Memory B cell (primary cell): ENCODE data around the gene CSNK2A1.
"Not testable (repeated sequence)": the region's sequence is repeated elsewhere in the genome, so short reads cannot be mapped to it uniquely, and the experiment has no call there.

Source experiments
- ATAC-seq: fragments of 150-1000 bp; cut with Tn5 transposase; 2 replicates; pipeline ENCODE4 v1.10.0; 2021; ENCODE audit warnings: low read depth, mild to moderate bottlenecking, moderate library complexity
- DNase-seq, 2 donors: peaks; one replicate each; pipeline ENCODE4 v3.0.0; 2022; ENCODE audit warnings: low spot score in 2 of 2
- H3K27ac Mint-ChIP-seq: one replicate; pipeline ENCODE4 v1.8.0; 2022; ENCODE audit warnings: mild to moderate bottlenecking, moderate library complexity, mixed read lengths
- H3K27me3 Mint-ChIP-seq: one replicate; pipeline ENCODE4 v1.8.0; 2022; ENCODE audit warnings: mixed read lengths
- H3K36me3 Mint-ChIP-seq: one replicate; pipeline ENCODE4 v1.8.0; 2022; ENCODE audit warnings: mild to moderate bottlenecking, mixed read lengths
- H3K4me1 Mint-ChIP-seq: one replicate; pipeline ENCODE4 v1.8.0; 2022; ENCODE audit warnings: mixed read lengths
- H3K4me3 Mint-ChIP-seq: one replicate; pipeline ENCODE4 v1.8.0; 2022; ENCODE audit warnings: mild to moderate bottlenecking, moderate library complexity, mixed read lengths
- H3K9me3 Mint-ChIP-seq: one replicate; pipeline ENCODE4 v1.8.0; 2022; ENCODE audit warnings: mixed read lengths

The CSNK2A1 gene

GRCh38 chr20:476561-477249 lies 66.9 kb downstream of the CSNK2A1 start:
- not testable (repeated sequence) for ATAC-seq, H3K9me3 Mint-ChIP-seq, H3K4me3 Mint-ChIP-seq, DNase-seq, H3K36me3 Mint-ChIP-seq, H3K27me3 Mint-ChIP-seq, H3K27ac Mint-ChIP-seq
- H3K4me1 Mint-ChIP-seq: peaks cover 13% of the 10 kb centered on the region

GRCh38 chr20:475463-476357 lies 67.9 kb downstream of the CSNK2A1 start:
- H3K36me3 Mint-ChIP-seq: peaks cover 3% of the 10 kb centered on the region
- DNase-seq (no peak), ATAC-seq (no peak)
- no peaks in the 10 kb centered on the region for H3K9me3 Mint-ChIP-seq
- H3K27ac Mint-ChIP-seq: no peak overlapping the region
- no peaks in the 10 kb centered on the region for H3K27me3 Mint-ChIP-seq
- H3K4me3 Mint-ChIP-seq: no peak overlapping the region
- H3K4me1 Mint-ChIP-seq: peaks cover 13% of the 10 kb centered on the region

GRCh38 chr20:474581-474980 lies 69.0 kb downstream of the CSNK2A1 start:
- Mint-ChIP-seq H3K9me3 (peaks cover 4% of the 10 kb centered on the region), H3K4me1 (peaks cover 13% of the 10 kb centered on the region), H3K27me3 (peaks cover under 1% of the 10 kb centered on the region), H3K36me3 (peaks cover 3% of the 10 kb centered on the region), H3K4me3 (no peak overlapping the region), H3K27ac (no peak overlapping the region)
- ATAC-seq: no peak
- DNase-seq: no peak

DNA sequence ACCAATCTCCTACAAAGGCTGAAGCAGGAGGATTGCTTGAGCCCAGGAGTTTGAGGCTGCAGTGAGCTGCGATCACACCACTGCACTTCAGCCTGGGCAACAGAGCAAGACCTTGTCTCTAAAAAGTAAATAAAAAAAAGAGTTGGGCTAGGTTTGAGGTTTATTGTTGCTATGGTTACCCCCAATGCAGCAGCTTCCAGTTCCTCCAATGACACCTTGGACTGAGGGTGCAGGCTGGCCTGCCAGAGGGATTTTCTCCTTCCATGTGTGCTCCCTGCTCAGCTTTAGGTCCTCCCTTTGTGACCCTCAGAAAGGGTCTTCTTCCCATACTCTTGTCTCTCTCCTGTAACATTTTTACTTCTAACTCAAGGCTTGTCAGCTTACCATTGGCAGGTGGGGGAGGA lies 70.7 kb downstream of the CSNK2A1 start:
- Mint-ChIP-seq H3K27me3 (peaks cover 2% of the 10 kb centered on the region), H3K36me3 (peaks cover under 1% of the 10 kb centered on the region), H3K9me3 (peaks cover 5% of the 10 kb centered on the region), H3K27ac (no peak overlapping the region), H3K4me1 (peaks cover 10% of the 10 kb centered on the region), H3K4me3 (no peak overlapping the region)
- peak; percentile 29 for ATAC-seq
- DNase-seq: no peak

- DNase-seq (no peak), ATAC-seq (no peak)
- Mint-ChIP-seq H3K4me3 (no peak overlapping the region), H3K9me3 (peaks cover 5% of the 10 kb centered on the region), H3K36me3 (peaks cover 2% of the 10 kb centered on the region), H3K27ac (no peak overlapping the region), H3K27me3 (peaks cover 5% of the 10 kb centered on the region), H3K4me1 (peaks cover 10% of the 10 kb centered on the region)
Observed at GRCh38 chr20:472137-472846, 71.3 kb downstream of the CSNK2A1 start.

DNA sequence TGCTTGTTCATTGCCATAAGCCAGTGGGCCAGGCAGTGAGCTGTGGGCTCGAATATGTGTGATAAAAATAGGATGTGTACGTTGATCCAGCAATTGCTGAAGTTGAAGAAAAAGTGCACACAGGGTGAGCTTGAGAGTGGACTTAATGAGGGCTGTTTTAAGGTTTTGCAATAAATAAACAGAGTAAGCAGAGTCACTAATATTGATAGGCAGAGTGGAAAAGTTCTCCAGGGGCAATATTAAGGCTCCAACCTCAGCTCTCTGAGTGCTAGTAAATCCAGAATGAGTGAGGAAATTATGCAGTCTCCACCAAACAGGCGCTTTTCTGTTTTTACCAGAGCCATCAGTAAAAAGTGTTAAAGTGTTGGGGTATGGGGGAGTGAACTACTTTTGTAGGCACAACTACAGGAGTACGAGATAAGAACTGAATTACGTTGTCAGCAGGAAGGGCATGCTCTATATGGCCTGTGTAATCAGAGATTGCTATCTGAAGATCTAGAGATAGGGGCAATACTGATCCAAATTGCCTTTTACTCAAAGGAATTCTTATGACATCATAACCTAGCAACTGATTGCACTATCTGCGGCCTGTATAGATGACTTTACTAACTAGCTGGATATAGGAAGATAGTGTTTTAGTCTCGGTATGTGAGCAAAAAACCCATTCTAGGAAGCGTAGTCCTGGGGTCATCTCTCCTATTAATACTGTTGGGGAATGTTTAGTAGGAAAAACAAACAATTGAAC lies 73.7 kb downstream of the CSNK2A1 start:
- H3K36me3 Mint-ChIP-seq: peaks cover 2% of the 10 kb centered on the region

DNA sequence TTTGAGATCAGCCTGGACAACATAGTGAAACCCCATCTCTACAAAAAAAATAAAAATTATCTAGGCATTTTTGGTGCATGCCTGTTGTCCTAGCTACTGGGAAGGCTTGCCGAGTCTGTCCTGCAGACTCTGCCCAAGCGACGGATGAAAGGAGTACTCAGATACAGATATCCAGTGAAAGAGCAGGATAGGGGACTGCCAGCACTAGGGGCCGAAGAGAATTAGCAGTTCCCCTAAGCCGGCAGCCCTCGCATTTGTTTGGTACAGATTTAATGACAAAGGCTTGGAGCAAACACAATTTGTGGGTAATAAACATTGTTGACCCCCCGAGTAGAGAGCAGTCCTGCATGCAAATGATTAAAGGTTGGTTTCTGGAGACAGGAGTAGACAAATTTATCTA lies 75.8 kb downstream of the CSNK2A1 start:
- no peak for DNase-seq
- no peak overlapping the region for H3K27ac Mint-ChIP-seq
- H3K9me3 Mint-ChIP-seq: peaks cover 5% of the 10 kb centered on the region
- peaks cover 2% of the 10 kb centered on the region for H3K36me3 Mint-ChIP-seq
- H3K4me1 Mint-ChIP-seq: peaks cover 6% of the 10 kb centered on the region
- no peak for ATAC-seq
- H3K27me3 Mint-ChIP-seq: peaks cover 6% of the 10 kb centered on the region
- no peak overlapping the region for H3K4me3 Mint-ChIP-seq

More for the DNA sequence above, 73.7 kb downstream of the CSNK2A1 start:
- H3K9me3 Mint-ChIP-seq: peaks cover 5% of the 10 kb centered on the region
- peaks cover 10% of the 10 kb centered on the region for H3K4me1 Mint-ChIP-seq
- DNase-seq: no peak
- H3K27ac Mint-ChIP-seq: no peak overlapping the region
- peaks cover 6% of the 10 kb centered on the region for H3K27me3 Mint-ChIP-seq
- no peak for ATAC-seq
- H3K4me3 Mint-ChIP-seq: no peak overlapping the region

DNA sequence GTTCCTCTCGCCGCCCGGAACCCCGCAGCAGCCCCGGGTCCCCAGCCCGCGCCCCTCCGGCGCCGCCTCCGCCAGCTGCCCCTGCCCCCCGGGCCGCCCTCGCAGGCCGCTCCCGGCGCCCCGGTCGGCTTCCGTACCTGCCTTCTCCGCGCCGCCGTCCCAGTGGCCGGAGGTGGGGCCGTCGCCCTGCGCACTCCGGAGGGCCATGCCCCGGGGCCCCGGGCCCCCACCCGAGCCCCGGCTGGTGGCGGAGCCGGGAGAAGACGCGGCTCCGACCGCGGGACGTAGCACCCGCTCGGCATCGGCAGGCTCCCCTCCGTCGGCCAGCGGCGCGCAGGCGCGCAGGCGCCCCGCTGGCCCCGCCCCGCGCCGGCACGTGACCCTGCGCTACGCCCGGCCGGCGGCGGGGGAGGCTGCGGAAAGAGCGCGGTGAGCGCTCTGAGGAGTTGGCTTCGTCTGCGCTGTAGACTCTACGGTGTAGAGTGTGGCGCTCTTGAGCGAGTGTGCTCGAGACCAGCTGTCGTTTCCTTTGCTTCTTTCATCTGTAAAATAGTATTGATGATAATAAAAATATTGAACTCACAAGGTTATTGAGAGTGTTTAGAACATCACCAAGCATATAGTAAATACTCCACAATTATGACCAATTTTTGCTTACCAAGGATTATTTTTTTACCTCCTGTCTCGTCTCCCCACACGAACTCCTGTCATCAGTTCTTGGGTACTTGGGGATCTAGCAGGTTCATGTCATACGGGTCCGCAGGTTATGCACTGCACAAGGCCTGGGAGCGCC lies 81.2 kb downstream of the CSNK2A1 start, which contains the start of gene TBC1D20:
Gene TBC1D20 (minus strand): TSS at position 335 of the 793 bp plus-strand sequence. CDS start 128 bp downstream, at position 207.
- H3K36me3 Mint-ChIP-seq: peaks cover 2% of the 10 kb centered on the region
- peak within 1 kb of the TSS; percentile 93 for H3K4me3 Mint-ChIP-seq
- DNase-seq (peak; percentile 81 to 85), ATAC-seq (peak; percentile 94)
- peaks cover 21% of the 10 kb centered on the region for H3K4me1 Mint-ChIP-seq
- no peaks in the 10 kb centered on the region for H3K9me3 Mint-ChIP-seq
- peaks cover 2% of the 10 kb centered on the region for H3K27me3 Mint-ChIP-seq
- peak within 1 kb of the TSS; percentile 88 for H3K27ac Mint-ChIP-seq

GRCh38 chr20:461254-462198 lies 82.1 kb downstream of the CSNK2A1 start:
- Mint-ChIP-seq H3K4me1 (peaks cover 23% of the 10 kb centered on the region), H3K9me3 (no peaks in the 10 kb centered on the region), H3K27me3 (no peaks in the 10 kb centered on the region), H3K36me3 (no peaks in the 10 kb centered on the region), H3K27ac (peak overlapping the region; percentile 86), H3K4me3 (peak overlapping the region; percentile 93)
- DNase-seq: peak in 1 of 2 donors; percentile 33
- peak; percentile 29 for ATAC-seq

- ATAC-seq: no peak
- peaks cover 25% of the 10 kb centered on the region for H3K4me1 Mint-ChIP-seq
- H3K27ac Mint-ChIP-seq: no peak overlapping the region
Observed at GRCh38 chr20:460707-461106, 82.9 kb downstream of the CSNK2A1 start.

DNA sequence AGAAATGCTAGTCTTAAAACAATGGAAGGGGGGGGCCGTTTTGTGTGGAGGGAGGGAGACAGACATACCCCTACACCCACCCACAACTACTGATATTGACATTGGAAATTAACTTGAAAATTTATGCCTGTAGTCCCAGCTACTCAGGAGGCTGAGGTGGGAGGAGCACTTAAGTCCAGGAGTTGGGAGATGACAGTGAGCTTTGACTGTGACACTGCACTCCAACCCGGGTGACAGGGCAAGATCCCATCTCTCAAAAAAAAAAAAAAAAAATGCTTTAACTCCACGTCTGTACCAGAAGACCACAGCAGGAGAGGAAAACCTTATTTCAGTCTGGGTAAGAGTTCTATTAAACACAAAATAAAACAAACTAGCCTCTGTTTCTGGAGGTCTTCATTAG lies 83.4 kb downstream of the CSNK2A1 start:
- Mint-ChIP-seq H3K9me3 (no peaks in the 10 kb centered on the region), H3K27me3 (no peaks in the 10 kb centered on the region), H3K4me1 (peaks cover 25% of the 10 kb centered on the region), H3K27ac (no peak overlapping the region), H3K36me3 (no peaks in the 10 kb centered on the region), H3K4me3 (no peak overlapping the region)
- no peak for ATAC-seq
- DNase-seq: no peak

More at GRCh38 chr20:460707-461106, 82.9 kb downstream of the CSNK2A1 start:
- no peaks in the 10 kb centered on the region for H3K36me3 Mint-ChIP-seq
- H3K9me3 Mint-ChIP-seq: no peaks in the 10 kb centered on the region
- peak overlapping the region; percentile 44 for H3K4me3 Mint-ChIP-seq
- no peak for DNase-seq
- no peaks in the 10 kb centered on the region for H3K27me3 Mint-ChIP-seq

DNA sequence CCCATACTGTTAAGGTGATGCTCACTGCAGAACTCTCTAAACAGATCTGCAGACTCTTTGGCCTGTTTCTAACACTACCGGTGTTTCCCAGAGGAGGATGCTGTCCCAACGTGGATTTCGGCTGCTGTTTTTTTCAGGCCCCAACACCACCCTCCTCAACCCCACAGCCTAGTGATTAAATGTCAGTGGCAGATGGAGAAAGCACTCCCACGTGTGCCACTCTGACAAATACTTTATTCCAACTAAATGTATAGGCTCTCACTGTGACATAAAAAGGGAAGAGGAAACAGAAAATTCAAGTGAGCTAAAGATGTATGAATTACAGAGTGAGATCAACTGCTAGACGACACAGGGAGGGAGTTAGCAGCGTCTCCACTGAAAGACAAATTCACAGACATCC lies 84.8 kb downstream of the CSNK2A1 start:
- H3K36me3 Mint-ChIP-seq: no peaks in the 10 kb centered on the region
- H3K9me3 Mint-ChIP-seq: no peaks in the 10 kb centered on the region
- ATAC-seq (no peak), DNase-seq (no peak)
- H3K27ac Mint-ChIP-seq: no peak overlapping the region
- H3K4me3 Mint-ChIP-seq: no peak overlapping the region
- H3K4me1 Mint-ChIP-seq: peaks cover 25% of the 10 kb centered on the region
- no peaks in the 10 kb centered on the region for H3K27me3 Mint-ChIP-seq
